HCT116 (cell line): Measurements from ENCODE around the gene PRR12. TPM values are rescaled to one million over a fixed set of nuclear protein-coding genes. Genes with fewer than 3 reads are reported as not detected.

Experiments used
- CTCF ChIP-seq, 3 experiments: fragments of 200-600 bp in 1 of 3; sonication (generic) in 1 of 3; IDR thresholded peaks in 2 of 3; conservative IDR thresholded peaks in 1 of 3; 2 replicates each; pipeline ENCODE4 v1.5.1; 2012 to 2017; ENCODE audit warnings: low read depth in 2 of 3, low read length in 2 of 3, antibody characterized with exemption in 1 of 3, borderline replicate concordance in 1 of 3, control low read depth in 1 of 3, mild to moderate bottlenecking in 1 of 3, mixed read lengths in 1 of 3, mixed run types in 1 of 3, moderate library complexity in 1 of 3; ENCODE audit not compliant: insufficient read depth in 1 of 3
- JUND ChIP-seq: IDR thresholded peaks from 2 replicates; pipeline ENCODE4 v1.6.1; 2012
- ZBTB33 ChIP-seq: IDR thresholded peaks from 2 replicates; pipeline ENCODE4 v1.6.1; 2011; ENCODE audit warnings: mild to moderate bottlenecking, low read length, moderate library complexity; ENCODE audit not compliant: insufficient replicate concordance; ENCODE audit errors: extremely low read depth
- total RNA-seq: library from RNA; stranded (reverse); gene quantifications from one replicate; pipeline ENCODE4 v1.2.1, GENCODE V29; 2021; ENCODE audit not compliant: unreplicated experiment

The PRR12 gene
- total RNA-seq, 1 experiment from 2014 or later: 26.9 TPM

GRCh38 chr19:49672131-49672919, 81.3 kb downstream of the PRR12 start (continued):
- TF ChIP-seq JUND: no peak
- TF ChIP-seq CTCF (IDR thresholded peaks at IDR 0.05 in 2 of 3, conservative IDR thresholded peaks at IDR 0.05 in 1 of 3; ENCODE audit: borderline replicate concordance in 1 of 3, insufficient read depth in 1 of 3, low read depth in 2 of 3, low read length in 2 of 3): peak; percentile 94 to 96 (median 95)
- no peak for TF ChIP-seq ZBTB33

Other genes with a start within 250 kb of the PRR12 start
- 31.9 TPM for gene TEAD2, start 228.8 kb upstream of the PRR12 start, total RNA-seq
- 1.0 TPM for gene DKKL1, start 227.3 kb upstream of the PRR12 start, total RNA-seq
- not detected for gene KASH5, start 202.9 kb upstream of the PRR12 start, total RNA-seq
- 9.5 TPM for gene PTH2, start 167.7 kb upstream of the PRR12 start, total RNA-seq
- 2.6 TPM for gene GFY, start 165.8 kb upstream of the PRR12 start, total RNA-seq
- gene SLC17A7, start 149.7 kb upstream of the PRR12 start, total RNA-seq: 1.8 TPM
- 152 TPM for gene PIH1D1, start 139.4 kb upstream of the PRR12 start, total RNA-seq
- 22.8 TPM for gene ALDH16A1, start 138.0 kb upstream of the PRR12 start, total RNA-seq
- gene FLT3LG, start 117.0 kb upstream of the PRR12 start, total RNA-seq: 3.8 TPM
- 3,719 TPM for gene RPL13A, start 103.6 kb upstream of the PRR12 start, total RNA-seq
- gene RPS11, start 94.7 kb upstream of the PRR12 start, total RNA-seq: 2,353 TPM
- gene FCGRT, start 78.5 kb upstream of the PRR12 start, total RNA-seq: 1.8 TPM
- 0.39 TPM for gene RCN3, start 63.2 kb upstream of the PRR12 start, total RNA-seq
- 133 TPM for gene NOSIP, start 10.6 kb upstream of the PRR12 start, total RNA-seq
- 6.2 TPM for gene PRRG2, start 9.9 kb upstream of the PRR12 start, total RNA-seq
- 55.9 TPM for gene RRAS, start 49.0 kb downstream of the PRR12 start, total RNA-seq
- gene SCAF1, start 51.0 kb downstream of the PRR12 start, total RNA-seq: 96.8 TPM
- gene IRF3, start 74.7 kb downstream of the PRR12 start, total RNA-seq: 129 TPM
- 93.9 TPM for gene BCL2L12, start 74.8 kb downstream of the PRR12 start, total RNA-seq
- gene PRMT1, start 86.1 kb downstream of the PRR12 start, total RNA-seq: 428 TPM
- gene ADM5, start 98.4 kb downstream of the PRR12 start, total RNA-seq: 12.1 TPM
- gene CPT1C, start 99.9 kb downstream of the PRR12 start, total RNA-seq: 12.0 TPM
- gene TSKS, start 172.1 kb downstream of the PRR12 start, total RNA-seq: 0.76 TPM
- 102 TPM for gene AP2A1, start 175.8 kb downstream of the PRR12 start, total RNA-seq
- gene FUZ, start 222.1 kb downstream of the PRR12 start, total RNA-seq: 1.1 TPM
- 77.7 TPM for gene MED25, start 227.1 kb downstream of the PRR12 start, total RNA-seq